Transverse colon (tissue), 4 donors: ENCODE data around the gene TTC31.

Experiments used
- EP300 ChIP-seq: sonication (generic); formaldehyde crosslinking; IDR thresholded peaks from one replicate; pipeline ENCODE4 v1.6.1; 2017; ENCODE audit warnings: antibody characterized with exemption, low read depth
- POLR2A ChIP-seq: fragments of 450-650 bp; IDR thresholded peaks from one replicate; pipeline ENCODE4 v1.6.1; 2016; ENCODE audit warnings: antibody characterized with exemption, mild to moderate bottlenecking, moderate library complexity
- POLR2AphosphoS5 ChIP-seq, 3 donors: sonication (generic); formaldehyde crosslinking; IDR thresholded peaks; one replicate each; pipeline ENCODE4 v1.6.1; 2016; ENCODE audit warnings: antibody characterized with exemption in 3 of 3
- TF ChIP-seq, protein P1 (sequence below), 5 experiments: fragments of 200-600 bp in 3 of 5; fragments of 450-650 bp in 2 of 5; sonication (generic) in 3 of 5; IDR thresholded peaks; 1 replicate in 2 of 5; 2 replicates in 3 of 5; pipeline ENCODE4 v1.5.1; 2016 to 2017; ENCODE audit warnings: antibody characterized with exemption in 5 of 5, inconsistent platforms in 3 of 5, mild to moderate bottlenecking in 2 of 5, moderate library complexity in 1 of 5

DNA sequence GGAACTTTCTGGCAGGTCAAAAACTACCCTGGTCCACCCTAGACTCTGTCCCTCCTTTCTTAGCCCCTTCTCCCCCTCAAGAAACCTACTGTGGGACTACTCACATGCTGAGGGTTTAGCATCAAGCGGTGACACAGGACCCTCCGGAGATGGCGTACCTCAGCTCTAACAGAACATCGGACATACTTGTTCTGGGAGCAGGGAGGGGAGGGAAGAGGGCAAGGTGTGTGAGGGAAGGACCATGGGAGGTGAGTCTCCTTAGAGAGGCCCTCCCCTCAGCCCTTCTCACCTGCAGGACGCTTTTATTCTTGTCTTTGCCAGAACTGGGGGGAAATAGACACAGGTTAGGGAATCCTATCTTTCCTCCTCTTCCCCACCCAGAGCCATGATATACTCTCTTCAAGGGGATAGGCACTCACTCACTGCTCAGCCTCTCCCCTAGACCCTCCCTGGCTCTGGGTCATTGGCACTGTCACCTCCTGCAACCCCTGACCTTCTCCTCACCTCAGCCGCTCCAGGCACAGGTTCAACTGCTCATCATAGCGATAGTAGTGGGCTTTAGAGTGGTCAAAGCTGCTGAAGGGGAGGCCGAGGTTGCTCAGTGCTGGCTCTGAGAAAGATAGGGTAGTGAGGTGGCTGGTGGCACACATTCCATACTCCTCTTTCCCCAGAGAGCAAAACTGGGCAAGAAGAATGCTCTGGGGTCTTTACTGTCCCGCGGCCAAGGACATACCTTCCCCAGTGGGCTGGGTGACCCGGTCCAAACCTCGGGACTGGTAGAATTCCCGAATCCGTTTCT, 22.8 kb downstream of the TTC31 start:
- TF ChIP-seq, protein P1, sequence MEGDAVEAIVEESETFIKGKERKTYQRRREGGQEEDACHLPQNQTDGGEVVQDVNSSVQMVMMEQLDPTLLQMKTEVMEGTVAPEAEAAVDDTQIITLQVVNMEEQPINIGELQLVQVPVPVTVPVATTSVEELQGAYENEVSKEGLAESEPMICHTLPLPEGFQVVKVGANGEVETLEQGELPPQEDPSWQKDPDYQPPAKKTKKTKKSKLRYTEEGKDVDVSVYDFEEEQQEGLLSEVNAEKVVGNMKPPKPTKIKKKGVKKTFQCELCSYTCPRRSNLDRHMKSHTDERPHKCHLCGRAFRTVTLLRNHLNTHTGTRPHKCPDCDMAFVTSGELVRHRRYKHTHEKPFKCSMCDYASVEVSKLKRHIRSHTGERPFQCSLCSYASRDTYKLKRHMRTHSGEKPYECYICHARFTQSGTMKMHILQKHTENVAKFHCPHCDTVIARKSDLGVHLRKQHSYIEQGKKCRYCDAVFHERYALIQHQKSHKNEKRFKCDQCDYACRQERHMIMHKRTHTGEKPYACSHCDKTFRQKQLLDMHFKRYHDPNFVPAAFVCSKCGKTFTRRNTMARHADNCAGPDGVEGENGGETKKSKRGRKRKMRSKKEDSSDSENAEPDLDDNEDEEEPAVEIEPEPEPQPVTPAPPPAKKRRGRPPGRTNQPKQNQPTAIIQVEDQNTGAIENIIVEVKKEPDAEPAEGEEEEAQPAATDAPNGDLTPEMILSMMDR (IDR thresholded peaks at IDR 0.05), result no peak
- TF ChIP-seq POLR2AphosphoS5 (IDR thresholded peaks at IDR 0.05) (no peak), POLR2A (no peak), EP300 (no peak)
